ENCODE measurements around the gene PSMD6. TPM values are rescaled to one million over a fixed set of nuclear protein-coding genes. Genes with fewer than 3 reads are reported as not detected.

Gene PSMD6
- total RNA-seq, 1 experiment from 2014 or later, result 66.5 TPM

- POLR2A ChIA-PET (ENCODE audit: low non-redundant PET), result no interaction called here
- H3K36me3 ChIP-seq (ENCODE audit: insufficient read depth, low read length, poor library complexity, severe bottlenecking), result peaks cover 60% of the 10 kb centered on the region
- intact Hi-C loops (cut with micrococcal nuclease; ENCODE audit: unreplicated experiment), result no loop called here
These were observed 6.2 kb downstream of the PSMD6 start for GRCh38 chr3:64016941-64017620.

GRCh38 chr3:64011685-64012084 lies 11.6 kb downstream of the PSMD6 start:
- Histone ChIP-seq H3K36me3 (ENCODE audit: insufficient read depth, low read length, poor library complexity, severe bottlenecking) (peaks cover 66% of the 10 kb centered on the region), H3K4me3 (ENCODE audit: low read depth, low read length, poor library complexity, severe bottlenecking) (no peak overlapping the region), H3K9me3 (ENCODE audit: low read depth, low read length, poor library complexity, severe bottlenecking) (no peaks in the 10 kb centered on the region), H3K4me1 (ENCODE audit: insufficient read depth, low read length, poor library complexity, severe bottlenecking) (no peaks in the 10 kb centered on the region), H3K27me3 (replicated peaks; ENCODE audit: insufficient read depth, low read depth, low read length, poor library complexity) (no peaks in the 10 kb centered on the region), H3K27ac (ENCODE audit: low read depth, low read length, poor library complexity, severe bottlenecking) (no peak overlapping the region)
- ChIA-PET CTCF (no interaction called here), POLR2A (ENCODE audit: low non-redundant PET) (no interaction called here)
- TF ChIP-seq EZH2 (IDR thresholded peaks at IDR 0.05; ENCODE audit: borderline replicate concordance, low read depth, low read length, poor library complexity, severe bottlenecking), result no peak
- intact Hi-C loops (cut with micrococcal nuclease; ENCODE audit: unreplicated experiment), result no loop called here
- no peak for DNase-seq (ENCODE audit: low spot score)
- no TSS peak for BruUV-seq (replicated peaks)

More at GRCh38 chr3:64016941-64017620, 6.2 kb downstream of the PSMD6 start:
- H3K9me3 ChIP-seq (ENCODE audit: low read depth, low read length, poor library complexity, severe bottlenecking), result no peaks in the 10 kb centered on the region
- no peak for DNase-seq (ENCODE audit: low spot score)
- no peak overlapping the region for H3K4me3 ChIP-seq (ENCODE audit: low read depth, low read length, poor library complexity, severe bottlenecking)
- no peaks in the 10 kb centered on the region for H3K27me3 ChIP-seq (replicated peaks; ENCODE audit: insufficient read depth, low read depth, low read length, poor library complexity)
- no TSS peak for BruUV-seq (replicated peaks)
- no peak overlapping the region for H3K27ac ChIP-seq (ENCODE audit: low read depth, low read length, poor library complexity, severe bottlenecking)
- TF ChIP-seq CTCF (conservative IDR thresholded peaks at IDR 0.05; ENCODE audit: low read depth, low read length) (no peak), EZH2 (IDR thresholded peaks at IDR 0.05; ENCODE audit: borderline replicate concordance, low read depth, low read length, poor library complexity, severe bottlenecking) (no peak)
- CTCF ChIA-PET, result no interaction called here
- peaks cover 4% of the 10 kb centered on the region for H3K4me1 ChIP-seq (ENCODE audit: insufficient read depth, low read length, poor library complexity, severe bottlenecking)

- H3K4me1 ChIP-seq (ENCODE audit: insufficient read depth, low read length, poor library complexity, severe bottlenecking), result no peaks in the 10 kb centered on the region
- CTCF ChIA-PET, result no interaction called here
- no peak for DNase-seq (ENCODE audit: low spot score)
- H3K4me3 ChIP-seq (ENCODE audit: low read depth, low read length, poor library complexity, severe bottlenecking), result no peak overlapping the region
- H3K36me3 ChIP-seq (ENCODE audit: insufficient read depth, low read length, poor library complexity, severe bottlenecking), result peaks cover 64% of the 10 kb centered on the region
- intact Hi-C loops (cut with micrococcal nuclease; ENCODE audit: unreplicated experiment), result no loop called here
- no peaks in the 10 kb centered on the region for H3K27me3 ChIP-seq (replicated peaks; ENCODE audit: insufficient read depth, low read depth, low read length, poor library complexity)
- H3K9me3 ChIP-seq (ENCODE audit: low read depth, low read length, poor library complexity, severe bottlenecking), result no peaks in the 10 kb centered on the region
- no peak overlapping the region for H3K27ac ChIP-seq (ENCODE audit: low read depth, low read length, poor library complexity, severe bottlenecking)
- TF ChIP-seq EZH2 (IDR thresholded peaks at IDR 0.05; ENCODE audit: borderline replicate concordance, low read depth, low read length, poor library complexity, severe bottlenecking), result no peak
- no peak for TF ChIP-seq CTCF (conservative IDR thresholded peaks at IDR 0.05; ENCODE audit: low read depth, low read length)
- BruUV-seq (replicated peaks), result no TSS peak
- POLR2A ChIA-PET (ENCODE audit: low non-redundant PET), result no interaction called here
These were observed 13.1 kb downstream of the PSMD6 start for GRCh38 chr3:64010199-64010598.

GRCh38 chr3:64009528-64009927 lies 13.8 kb downstream of the PSMD6 start:
- DNase-seq (ENCODE audit: low spot score), result no peak
- H3K27ac ChIP-seq (ENCODE audit: low read depth, low read length, poor library complexity, severe bottlenecking), result no peak overlapping the region
- ChIA-PET CTCF (no interaction called here), POLR2A (ENCODE audit: low non-redundant PET) (no interaction called here)
- no peaks in the 10 kb centered on the region for H3K9me3 ChIP-seq (ENCODE audit: low read depth, low read length, poor library complexity, severe bottlenecking)
- TF ChIP-seq EZH2 (IDR thresholded peaks at IDR 0.05; ENCODE audit: borderline replicate concordance, low read depth, low read length, poor library complexity, severe bottlenecking), result no peak
- H3K4me1 ChIP-seq (ENCODE audit: insufficient read depth, low read length, poor library complexity, severe bottlenecking), result no peaks in the 10 kb centered on the region
- no peaks in the 10 kb centered on the region for H3K27me3 ChIP-seq (replicated peaks; ENCODE audit: insufficient read depth, low read depth, low read length, poor library complexity)
- peaks cover 59% of the 10 kb centered on the region for H3K36me3 ChIP-seq (ENCODE audit: insufficient read depth, low read length, poor library complexity, severe bottlenecking)
- H3K4me3 ChIP-seq (ENCODE audit: low read depth, low read length, poor library complexity, severe bottlenecking), result no peak overlapping the region
- no TSS peak for BruUV-seq (replicated peaks)
- intact Hi-C loops (cut with micrococcal nuclease; ENCODE audit: unreplicated experiment), result no loop called here
